ENCODE results near the gene MIGA2. TPM values are rescaled to one million over a fixed set of nuclear protein-coding genes. Genes with fewer than 3 reads are reported as not detected.

MIGA2 gene
- polyA plus RNA-seq, 2 of the 4 experiments (the other 2 are of a cell fraction) = 6.4 to 16.1 TPM

DNA sequence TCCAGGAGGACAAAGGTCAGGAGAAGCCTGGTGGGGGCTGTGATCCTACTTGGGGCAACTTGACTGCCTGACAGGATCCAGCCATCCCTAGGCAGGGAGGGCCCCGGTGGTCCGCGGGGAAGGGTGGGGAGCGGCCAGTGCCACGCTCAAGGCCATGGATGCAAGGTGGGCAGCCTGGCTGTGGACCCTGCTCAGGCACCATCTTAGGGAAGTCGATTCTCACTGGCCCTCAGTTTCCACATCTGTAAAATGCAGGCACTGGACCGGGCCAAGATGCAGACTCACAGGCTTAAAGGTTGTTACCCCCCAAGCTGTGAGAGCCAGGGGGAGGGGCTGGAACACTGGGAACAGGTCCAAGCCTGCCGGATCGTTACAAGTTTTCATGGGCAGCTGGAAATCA, 35.7 kb downstream of the MIGA2 start (continued):
- TF ChIP-seq HMGXB4 (CRISPR knock-in tag; IDR thresholded peaks at IDR 0.05; ENCODE audit: borderline replicate concordance) = no peak
- no peak for TF ChIP-seq FOSB (CRISPR knock-in tag; IDR thresholded peaks at IDR 0.05)
- TF ChIP-seq EP300 (IDR thresholded peaks at IDR 0.05) = no peak
- TF ChIP-seq, protein P1, sequence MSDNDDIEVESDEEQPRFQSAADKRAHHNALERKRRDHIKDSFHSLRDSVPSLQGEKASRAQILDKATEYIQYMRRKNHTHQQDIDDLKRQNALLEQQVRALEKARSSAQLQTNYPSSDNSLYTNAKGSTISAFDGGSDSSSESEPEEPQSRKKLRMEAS (IDR thresholded peaks at IDR 0.05) = no peak
- no peak for TF ChIP-seq NR3C1 (IDR thresholded peaks at IDR 0.05)
- no peak for TF ChIP-seq E2F6 (IDR thresholded peaks at IDR 0.05; ENCODE audit: borderline replicate concordance, low read depth)
- TF ChIP-seq USF2 (IDR thresholded peaks at IDR 0.05) = no peak
- TF ChIP-seq RFX5 (IDR thresholded peaks at IDR 0.05) = no peak
- no peak for TF ChIP-seq NFE2L2 (conservative IDR thresholded peaks at IDR 0.05; ENCODE audit: low read length)

DNA sequence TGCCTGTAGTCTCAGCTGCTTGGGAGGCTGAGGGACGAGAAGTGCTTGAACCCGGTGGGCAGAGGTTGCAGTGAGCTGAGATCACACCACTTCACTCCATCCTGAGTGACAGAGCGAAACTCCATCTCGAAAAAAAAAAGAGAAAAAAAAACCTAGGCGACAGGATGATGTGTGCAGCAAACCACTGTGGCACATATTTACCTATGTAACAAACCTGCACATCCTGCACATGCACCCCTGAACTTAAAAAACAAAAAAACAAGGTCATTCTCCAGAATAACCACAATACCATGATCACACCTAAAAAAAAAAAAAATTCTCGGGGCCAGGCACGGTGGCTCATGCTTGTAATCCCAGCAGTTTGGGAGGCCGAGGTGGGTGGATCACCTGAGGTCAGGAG, 37.0 kb downstream of the MIGA2 start:
- ATAC-seq (no peak), DNase-seq (ENCODE audit: low read depth in 1 of 2, low spot score in 1 of 2) (no peak), FAIRE-seq (no peak)
- Histone ChIP-seq H3K4me2 (no peak overlapping the region), H3K4me1 (peaks cover 4% of the 10 kb centered on the region; the same call in 2 of the 3 replicates), H3K9me3 (no peaks in the 10 kb centered on the region), H3K27ac (no peak overlapping the region), H3K4me3 (no peak overlapping the region)
- ChIA-PET POLR2A (no interaction called here), CTCF (interaction anchor here (0.6 to 1.8 kb wide), 7 partner anchors 10 to 67 kb away, joined by 3 to 6 read pairs (median 3); partner anchors contain the start of gene SH3GLB2)
- WGBS (ENCODE audit: missing lambda C conversion rate) = 86% methylated on average over 8 of the region's 8 CpGs
- TF ChIP-seq RNF2 (IDR thresholded peaks at IDR 0.05; ENCODE audit: borderline replicate concordance, low read depth) (no peak), GATA3 (IDR thresholded peaks at IDR 0.05; ENCODE audit: borderline replicate concordance) (no peak), HEYL (CRISPR knock-in tag; IDR thresholded peaks at IDR 0.05) (no peak), JUNB (IDR thresholded peaks at IDR 0.05) (no peak), EP300 (IDR thresholded peaks at IDR 0.05) (no peak), PHF8 (IDR thresholded peaks at IDR 0.05; ENCODE audit: borderline replicate concordance, low read depth) (no peak), KDM5A (IDR thresholded peaks at IDR 0.05) (no peak), SREBF2 (IDR thresholded peaks at IDR 0.05) (no peak), ZFP36 (IDR thresholded peaks at IDR 0.05; ENCODE audit: borderline replicate concordance, partially characterized antibody) (no peak), CHD2 (IDR thresholded peaks at IDR 0.05; ENCODE audit: low read length, partially characterized antibody) (no peak), CEBPB (IDR thresholded peaks at IDR 0.05) (no peak), HDAC2 (IDR thresholded peaks at IDR 0.05) (no peak), JUN (IDR thresholded peaks at IDR 0.05) (no peak), NR3C1 (IDR thresholded peaks at IDR 0.05) (no peak)

GRCh38 chr9:129074106-129074505, 37.7 kb downstream of the MIGA2 start:
- WGBS (ENCODE audit: missing lambda C conversion rate) = 92% methylated on average over 3 of the region's 3 CpGs
- TF ChIP-seq, protein P1 (IDR thresholded peaks at IDR 0.05) = no peak
- H3K4me2 ChIP-seq = no peak overlapping the region
- H3K4me3 ChIP-seq = no peak overlapping the region
- peaks cover 4% of the 10 kb centered on the region; the same call in 2 of the 3 replicates for H3K4me1 ChIP-seq
- DNase-seq (ENCODE audit: low read depth in 1 of 2, low spot score in 1 of 2) (no peak), ATAC-seq (no peak), FAIRE-seq (no peak)
- no peak overlapping the region for H3K27ac ChIP-seq
- no peaks in the 10 kb centered on the region for H3K9me3 ChIP-seq
- ChIA-PET POLR2A (no interaction called here), CTCF (interaction anchor here (0.6 to 1.8 kb wide), 8 partner anchors 10 to 137 kb away, joined by 3 to 6 read pairs (median 4); partner anchors contain the start of gene SH3GLB2)

Measured in A549 (cell line).